Stimulated activated CD8-positive, alpha-beta memory T cell treated with anti-CD3 and anti-CD28 coated beads, Interleukin-4, amount 100 ng/mL, for 1 hour (primary cell): ENCODE measurements around the gene GDPD4.

Experiments used
- DNase-seq, 2 donors: peaks; one replicate each; pipeline ENCODE4 v3.0.0-alpha.2; 2020; ENCODE audit warnings: low read depth in 2 of 2, low spot score in 1 of 2

The GDPD4 gene

GRCh38 chr11:77299528-77299993 lies 1.9 kb downstream of the GDPD4 start:
- no peak for DNase-seq

GRCh38 chr11:77294040-77294439 lies 7.4 kb downstream of the GDPD4 start:
- DNase-seq = no peak

DNA sequence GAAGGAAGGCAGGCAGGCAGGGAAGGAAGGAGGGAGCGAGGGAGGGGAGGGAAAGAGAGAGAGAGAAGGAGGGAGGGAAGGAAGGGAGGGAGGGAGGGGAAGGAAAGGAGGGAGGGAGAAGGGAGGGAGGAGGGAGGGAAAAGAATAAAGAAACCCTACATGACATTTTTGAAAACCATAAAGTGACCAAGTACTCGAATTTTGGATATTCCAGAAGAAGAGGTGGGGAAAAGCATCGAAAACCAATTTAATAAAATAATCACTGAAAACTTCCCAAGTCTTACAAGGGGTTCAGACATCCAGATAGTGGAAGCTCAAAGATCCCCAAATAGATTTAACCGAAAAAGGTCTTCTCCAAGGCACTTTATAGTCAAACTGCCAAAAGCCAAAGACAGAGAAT lies 11.7 kb downstream of the GDPD4 start:
- DNase-seq = no peak

DNA sequence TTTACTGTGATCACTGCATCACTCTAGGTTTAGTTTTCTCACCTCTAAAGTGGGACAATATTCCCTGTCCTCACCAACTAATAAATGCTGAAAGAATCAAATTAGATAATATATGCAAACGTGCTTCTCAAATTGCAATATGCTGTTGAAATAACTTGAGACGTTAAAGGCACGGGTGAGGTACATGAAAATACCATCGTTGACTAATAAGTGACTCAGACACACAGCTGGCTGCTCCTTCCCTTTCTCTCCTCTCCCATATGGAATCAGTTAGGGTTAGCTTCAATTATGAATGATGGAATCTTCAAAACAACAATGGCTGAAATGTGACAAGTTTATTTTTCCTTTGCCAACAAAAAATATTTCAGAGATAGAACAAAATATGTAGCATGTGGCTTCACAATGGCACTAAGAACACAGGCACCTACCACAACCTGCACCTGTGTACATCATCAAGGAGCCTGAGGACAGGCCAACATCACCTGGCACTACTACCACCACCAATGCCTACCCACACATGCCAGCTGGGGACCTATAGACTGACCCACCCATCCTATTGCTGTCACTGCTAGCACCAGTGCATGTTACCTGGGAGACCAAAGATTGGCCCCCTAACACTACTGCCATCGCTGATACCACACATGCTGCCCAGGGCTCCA lies 13.7 kb downstream of the GDPD4 start:
- no peak for DNase-seq

- no peak for DNase-seq
Observed at GRCh38 chr11:77287136-77287535, 14.3 kb downstream of the GDPD4 start.

DNA sequence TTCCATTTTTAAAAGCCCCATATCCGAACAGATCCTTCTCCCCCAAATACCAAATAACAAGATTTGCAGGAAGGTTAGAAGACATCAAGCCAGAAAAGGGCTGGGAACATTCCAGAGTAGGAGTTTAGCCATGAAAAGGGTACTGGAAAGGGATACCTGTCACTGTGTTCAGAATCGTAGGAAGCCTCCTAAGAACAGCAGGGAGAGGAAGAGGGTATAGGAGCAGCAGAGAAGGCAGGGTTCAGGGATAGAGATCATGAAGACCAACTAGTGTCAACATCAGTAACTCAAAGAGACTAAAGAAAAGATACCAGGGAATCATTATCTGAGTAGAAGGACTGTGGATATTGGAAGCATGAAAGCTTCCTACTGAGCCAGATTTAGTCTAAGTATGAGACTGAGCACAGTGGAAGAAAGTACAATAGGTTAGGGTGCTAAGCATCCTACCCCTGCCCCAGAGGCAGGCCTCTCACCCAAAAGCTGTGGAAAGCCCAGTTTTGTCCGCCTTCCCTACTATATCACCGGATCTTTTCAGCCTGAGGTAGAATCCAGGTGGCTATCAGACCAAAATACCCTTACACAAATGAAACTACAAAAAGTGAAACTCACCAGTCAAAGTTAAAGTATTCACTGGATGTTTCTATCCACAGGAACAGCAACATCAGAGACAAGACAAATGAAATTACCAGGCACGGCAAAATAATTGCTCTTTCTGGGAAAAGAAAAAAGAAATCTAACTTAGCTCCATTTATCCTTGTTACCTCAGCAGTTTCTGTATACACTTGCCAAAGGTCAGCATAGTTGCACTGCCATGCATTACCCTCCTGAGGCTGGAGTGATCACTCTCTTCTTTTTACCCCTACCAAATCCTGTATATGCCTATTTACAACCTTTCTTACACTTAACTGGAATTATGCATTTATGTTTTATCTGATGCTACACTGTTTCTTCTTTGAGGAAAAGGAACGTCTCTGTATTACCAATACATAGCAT lies 16.7 kb downstream of the GDPD4 start:
- DNase-seq = no peak

- DNase-seq = no peak
Observed at GRCh38 chr11:77283101-77283500, 18.4 kb downstream of the GDPD4 start.

DNA sequence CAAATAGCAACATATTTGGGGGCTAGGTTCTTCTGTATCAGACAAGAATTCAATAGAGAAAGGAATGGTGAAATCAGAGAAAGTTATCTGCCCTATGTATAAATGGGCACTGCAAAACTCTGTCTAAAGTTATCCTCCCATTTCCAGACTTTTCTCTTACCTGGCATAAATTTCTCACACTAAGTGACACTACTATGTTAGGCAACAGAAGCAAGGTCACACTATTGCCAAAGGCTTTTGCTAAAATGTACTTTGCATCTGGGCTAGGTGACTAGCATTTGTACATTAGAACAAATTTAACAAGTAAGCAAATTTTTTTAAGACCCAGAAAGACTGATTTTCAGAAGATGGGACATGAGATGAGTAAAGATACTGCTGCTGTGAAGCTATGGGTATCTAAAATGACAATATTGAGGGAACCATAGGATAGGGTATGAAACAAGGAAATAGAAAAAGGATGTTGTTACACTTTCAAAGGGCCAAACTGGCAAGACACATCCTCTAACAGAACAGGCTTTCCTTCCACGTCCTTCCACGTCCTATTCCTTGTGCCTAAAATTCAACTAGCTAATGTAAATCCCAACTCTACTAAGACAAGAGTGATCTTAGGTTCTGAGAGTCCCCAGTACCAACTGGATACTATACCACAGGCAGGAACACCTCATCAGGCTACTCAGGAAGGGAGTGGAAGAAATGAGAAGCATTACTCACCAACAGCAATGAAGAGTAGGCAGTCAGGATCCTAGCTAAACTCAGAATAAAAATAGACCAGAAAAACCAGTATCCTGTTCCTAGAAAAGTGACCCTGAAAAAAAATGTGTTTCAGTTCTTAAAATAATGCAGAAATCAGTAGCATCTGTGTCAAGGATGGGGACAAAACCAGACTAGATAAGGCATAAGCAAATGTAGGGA lies 22.6 kb downstream of the GDPD4 start:
- DNase-seq = no peak

GRCh38 chr11:77276271-77276670 lies 25.2 kb downstream of the GDPD4 start:
- no peak for DNase-seq

DNA sequence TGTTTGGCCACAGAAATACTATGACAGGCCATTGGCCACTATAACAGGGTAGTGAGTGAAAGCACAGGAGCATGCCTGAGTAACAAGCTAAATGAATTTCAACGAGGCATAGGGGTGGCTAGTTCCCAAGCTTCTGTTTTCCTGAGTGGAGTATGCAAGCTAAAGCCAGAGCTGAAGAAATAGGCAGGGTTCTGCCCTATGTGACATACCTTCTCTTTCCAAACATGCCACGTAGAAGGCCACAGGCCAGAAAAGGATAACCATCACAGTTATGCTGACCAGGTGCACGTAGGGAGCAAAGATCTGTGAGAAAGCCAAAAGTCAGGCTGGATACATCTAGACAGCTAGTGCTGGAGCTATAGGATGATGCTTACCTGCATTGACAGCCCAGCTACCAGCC lies 30.6 kb downstream of the GDPD4 start:
- no peak for DNase-seq

- no peak for DNase-seq
Observed at GRCh38 chr11:77269484-77270123, 31.9 kb downstream of the GDPD4 start.

DNA sequence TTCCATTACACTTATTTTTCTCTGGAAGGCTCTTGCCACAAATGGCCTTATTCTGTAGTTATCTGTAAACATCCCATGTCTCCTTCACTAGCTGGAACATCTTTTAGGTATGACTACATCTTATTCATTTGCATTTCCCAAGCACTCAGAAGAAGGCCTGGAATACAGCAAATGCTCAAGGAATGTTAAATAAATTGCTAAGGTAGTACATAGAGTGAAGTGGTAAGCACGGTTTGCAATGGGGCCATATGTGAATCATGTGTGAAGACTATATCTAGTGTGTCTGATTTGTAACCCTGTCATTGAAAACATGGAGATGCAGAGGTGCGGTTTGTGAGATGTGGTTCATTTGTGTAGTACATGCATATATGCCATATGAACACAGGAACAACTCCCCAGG lies 33.5 kb downstream of the GDPD4 start:
- no peak for DNase-seq

GRCh38 chr11:77266766-77267165 lies 34.7 kb downstream of the GDPD4 start:
- no peak for DNase-seq

DNA sequence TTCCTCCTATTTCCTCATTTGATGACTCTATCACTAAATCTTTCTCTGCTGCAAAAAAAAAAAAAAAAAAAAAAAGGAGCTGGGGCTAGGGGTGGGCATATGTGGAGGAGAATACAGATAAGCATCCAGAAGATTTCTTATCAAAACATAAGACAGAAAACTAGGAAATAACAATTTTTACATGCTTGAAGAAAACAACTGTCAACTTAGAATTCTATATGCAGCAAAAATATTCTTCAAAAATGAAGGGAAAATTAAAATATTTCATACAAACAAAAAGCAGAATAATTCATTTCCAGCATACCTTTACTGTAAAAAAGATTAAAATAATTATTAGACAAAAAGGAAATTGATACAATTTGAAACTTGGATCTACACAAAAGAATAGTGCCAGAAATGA lies 38.7 kb downstream of the GDPD4 start:
- no peak for DNase-seq

DNA sequence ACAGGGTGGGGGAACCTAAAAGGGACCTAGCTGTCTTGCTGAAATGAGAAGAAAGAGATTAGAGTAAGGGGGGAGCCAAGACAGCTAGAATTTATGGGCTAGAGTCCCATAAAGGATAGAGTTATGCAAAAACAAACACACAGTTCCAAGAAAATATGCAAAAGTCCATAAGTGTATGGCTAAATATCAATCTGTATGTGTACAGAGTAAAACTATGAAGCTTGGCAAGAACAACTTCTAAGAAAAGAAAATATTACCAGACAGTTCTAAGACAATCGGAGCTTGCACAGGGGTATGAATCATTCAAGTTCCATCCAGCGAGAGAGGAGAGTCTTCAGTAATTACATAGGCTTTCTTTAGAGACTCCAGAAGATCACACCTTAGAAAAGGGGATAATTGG lies 41.8 kb downstream of the GDPD4 start:
- no peak for DNase-seq

GRCh38 chr11:77253690-77254089 lies 47.8 kb downstream of the GDPD4 start:
- no peak for DNase-seq

- no peak for DNase-seq
Observed at GRCh38 chr11:77252555-77253270, 48.8 kb downstream of the GDPD4 start.

DNA sequence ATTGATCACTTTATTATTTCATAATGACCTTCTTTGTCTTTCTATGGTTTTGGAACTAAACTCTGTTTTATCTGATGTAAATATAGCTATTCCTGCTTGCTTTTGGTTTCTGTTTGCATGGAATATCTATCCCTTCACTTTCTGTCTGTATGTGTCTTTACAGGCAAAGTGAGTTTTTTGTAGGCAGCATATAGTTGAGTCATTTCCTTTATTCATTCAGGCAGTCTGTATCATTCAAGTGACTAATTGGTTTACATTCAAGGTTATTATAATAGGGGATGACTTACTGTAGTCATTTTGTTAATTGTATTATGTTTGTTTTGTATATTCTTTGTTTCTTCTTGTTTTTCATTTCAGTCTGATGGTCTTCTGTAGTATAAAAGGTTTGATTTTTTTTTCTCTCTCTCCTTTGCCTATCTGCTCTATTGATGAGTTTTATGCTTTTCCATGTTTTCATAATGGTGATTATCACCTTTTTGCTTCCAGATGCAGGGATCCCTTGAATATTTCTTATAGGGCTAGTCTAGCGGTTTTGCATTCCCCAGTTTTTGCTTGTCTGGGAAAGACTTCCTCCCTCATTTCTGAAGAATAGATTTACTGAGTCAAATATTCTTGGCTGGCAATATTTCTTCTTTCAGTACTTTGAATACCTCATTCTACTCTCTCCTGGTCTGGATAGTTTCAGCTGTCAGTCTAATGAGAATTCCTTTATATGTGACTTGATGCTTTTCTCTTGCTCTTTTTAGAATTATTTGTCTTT lies 50.4 kb downstream of the GDPD4 start:
- DNase-seq = no peak

GRCh38 chr11:77249427-77249826 lies 52.1 kb downstream of the GDPD4 start:
- DNase-seq = no peak
